Hepatocyte (in vitro differentiated cells): ENCODE results near the gene GLB1L2. TPM values are rescaled to one million over a fixed set of nuclear protein-coding genes. Genes with fewer than 3 reads are reported as not detected.

Experiments used
- DNase-seq: peaks from one replicate; pipeline ENCODE4 v3.0.0-alpha.2; 2016; ENCODE audit warnings: low spot score
- H2AFZ ChIP-seq: fragments of 200-600 bp; sonication (generic); 2 replicates; pipeline ENCODE4 v1.6.0; 2016; ENCODE audit warnings: antibody characterized with exemption, mild to moderate bottlenecking
- H3K27ac ChIP-seq: fragments of 200-600 bp; sonication (generic); 2 replicates; pipeline ENCODE4 v1.5.1; 2016; ENCODE audit warnings: mild to moderate bottlenecking
- H3K27me3 ChIP-seq: fragments of 200-600 bp; sonication (generic); 2 replicates; pipeline ENCODE4 v1.6.1; 2016
- H3K36me3 ChIP-seq: fragments of 200-600 bp; sonication (generic); replicated peaks from 2 replicates; pipeline ENCODE4 v1.5.1; 2016; ENCODE audit warnings: low read depth; ENCODE audit not compliant: insufficient read depth
- H3K4me1 ChIP-seq: fragments of 200-600 bp; sonication (generic); 2 replicates; pipeline ENCODE4 v1.5.1; 2016; ENCODE audit warnings: mild to moderate bottlenecking, moderate library complexity; ENCODE audit not compliant: insufficient read depth
- H3K4me2 ChIP-seq: fragments of 200-600 bp; sonication (generic); 2 replicates; pipeline ENCODE4 v1.6.0; 2016
- H3K4me3 ChIP-seq: fragments of 200-600 bp; sonication (generic); 2 replicates; pipeline ENCODE4 v1.5.1; 2016; ENCODE audit warnings: mild to moderate bottlenecking
- H3K79me2 ChIP-seq: fragments of 200-600 bp; sonication (generic); 2 replicates; pipeline ENCODE4 v1.6.0; 2017; ENCODE audit warnings: mild to moderate bottlenecking
- H3K9me2 ChIP-seq: fragments of 200-600 bp; sonication (generic); replicated peaks from 2 replicates; pipeline ENCODE4 v1.6.0; 2017; ENCODE audit warnings: mild to moderate bottlenecking; ENCODE audit not compliant: insufficient read depth
- H3K9me3 ChIP-seq: fragments of 200-600 bp; sonication (generic); 2 replicates; pipeline ENCODE4 v1.5.1; 2016; ENCODE audit warnings: low read depth, mild to moderate bottlenecking
- H4K20me1 ChIP-seq: fragments of 200-600 bp; sonication (generic); 2 replicates; pipeline ENCODE4 v1.6.0; 2016; ENCODE audit warnings: mild to moderate bottlenecking; ENCODE audit not compliant: insufficient read depth, poor library complexity, severe bottlenecking
- CTCF ChIP-seq: fragments of 200-600 bp; sonication (generic); IDR thresholded peaks from 2 replicates; pipeline ENCODE4 v1.5.1; 2016; ENCODE audit warnings: antibody characterized with exemption, mild to moderate bottlenecking; ENCODE audit not compliant: poor library complexity
- EZH2 ChIP-seq: fragments of 200-600 bp; sonication (generic); IDR thresholded peaks from 2 replicates; pipeline ENCODE4 v1.6.1; 2016; ENCODE audit warnings: antibody characterized with exemption, mild to moderate bottlenecking, borderline replicate concordance
- EZH2phosphoT487 ChIP-seq: fragments of 200-600 bp; sonication (generic); IDR thresholded peaks from one replicate; pipeline ENCODE4 v1.6.1; 2018; ENCODE audit warnings: antibody characterized with exemption, mild to moderate bottlenecking, low read depth, moderate library complexity; ENCODE audit not compliant: unreplicated experiment, severe bottlenecking
- WGBS: methylation state at CpG from one replicate; pipeline ENCODE4 v1.1.6; 2016; ENCODE audit warnings: low lambda C conversion rate; ENCODE audit errors: missing lambda C conversion rate; 5-methylcytosine and 5-hydroxymethylcytosine counted together
- polyA plus RNA-seq: library from polyadenylated mRNA; unstranded; fragments of >200 nt; fragmentation: Nextera tagmentation; extraction: Ambion mirVana; gene quantifications from 2 replicates; pipeline ENCODE4 v1.2.1, GENCODE V29; 2016
- total RNA-seq: library from RNA; depleted of rRNA; stranded (reverse); fragments of >200 nt; gene quantifications from 2 replicates; pipeline ENCODE4 v1.2.3, GENCODE V29; 2014

GLB1L2 gene
- total and polyA plus RNA-seq, 2 experiments from 2014 or later: 3.3 to 3.7 TPM

DNA sequence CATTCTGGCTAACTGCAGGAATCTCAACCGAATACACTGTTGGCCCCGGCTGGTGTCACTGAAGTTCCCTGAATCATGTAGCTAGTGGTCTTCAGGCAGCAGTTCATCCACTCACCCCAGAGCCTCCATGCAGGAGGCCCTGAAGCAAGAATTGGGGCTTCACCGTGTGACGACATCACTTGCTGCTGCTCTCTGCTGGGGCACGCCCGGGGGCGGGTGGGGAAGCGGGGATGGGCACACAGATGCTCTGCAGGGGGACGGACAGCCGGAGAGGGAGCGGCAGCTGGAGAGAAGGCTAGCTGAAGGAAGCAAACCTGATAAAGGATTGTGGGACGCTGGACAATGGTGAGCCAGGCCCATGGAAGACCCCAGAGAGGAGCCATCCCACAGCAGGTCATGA, 63.2 kb downstream of the GLB1L2 start:
- Histone ChIP-seq H3K4me1 (no peaks in the 10 kb centered on the region), H3K9me2 (no peaks in the 10 kb centered on the region), H3K4me3 (no peak overlapping the region), H2AFZ (no peak overlapping the region), H3K4me2 (no peak overlapping the region), H3K27me3 (no peaks in the 10 kb centered on the region), H3K27ac (no peak overlapping the region), H3K36me3 (no peaks in the 10 kb centered on the region), H4K20me1 (no peaks in the 10 kb centered on the region), H3K9me3 (no peaks in the 10 kb centered on the region), H3K79me2 (no peaks in the 10 kb centered on the region)
- 86% methylated on average over 8 of the region's 12 CpGs for WGBS
- no peak for DNase-seq
- TF ChIP-seq CTCF: no peak
- TF ChIP-seq EZH2phosphoT487: no peak
- TF ChIP-seq EZH2: no peak

GRCh38 chr11:134397304-134398078, 65.7 kb downstream of the GLB1L2 start:
- H3K4me1 ChIP-seq: no peaks in the 10 kb centered on the region
- no peak overlapping the region for H2AFZ ChIP-seq
- no peaks in the 10 kb centered on the region for H3K9me3 ChIP-seq
- no peak for TF ChIP-seq CTCF
- no peak for TF ChIP-seq EZH2
- no peak for TF ChIP-seq EZH2phosphoT487
- H3K36me3 ChIP-seq: no peaks in the 10 kb centered on the region
- H3K9me2 ChIP-seq: no peaks in the 10 kb centered on the region
- WGBS: 94% methylated on average over 18 of the region's 18 CpGs
- H3K4me2 ChIP-seq: no peak overlapping the region
- H3K79me2 ChIP-seq: no peaks in the 10 kb centered on the region
- H3K4me3 ChIP-seq: no peak overlapping the region
- DNase-seq: no peak
- no peak overlapping the region for H3K27ac ChIP-seq
- H3K27me3 ChIP-seq: no peaks in the 10 kb centered on the region
- H4K20me1 ChIP-seq: no peaks in the 10 kb centered on the region

- no peak overlapping the region for H2AFZ ChIP-seq
- H3K27ac ChIP-seq: no peak overlapping the region
- no peak overlapping the region for H3K4me2 ChIP-seq
- no peaks in the 10 kb centered on the region for H3K79me2 ChIP-seq
- H3K4me1 ChIP-seq: no peaks in the 10 kb centered on the region
- H3K4me3 ChIP-seq: no peak overlapping the region
- no peaks in the 10 kb centered on the region for H3K9me2 ChIP-seq
- no peaks in the 10 kb centered on the region for H3K9me3 ChIP-seq
- no peaks in the 10 kb centered on the region for H3K36me3 ChIP-seq
- WGBS: 89% methylated on average over 11 of the region's 11 CpGs
- no peaks in the 10 kb centered on the region for H3K27me3 ChIP-seq
- no peaks in the 10 kb centered on the region for H4K20me1 ChIP-seq
- TF ChIP-seq EZH2phosphoT487 (no peak), CTCF (no peak), EZH2 (no peak)
- no peak for DNase-seq
Measured at GRCh38 chr11:134398079-134398444, 66.3 kb downstream of the GLB1L2 start.
